ENCODE results near the gene LCOR.

Gene LCOR

DNA sequence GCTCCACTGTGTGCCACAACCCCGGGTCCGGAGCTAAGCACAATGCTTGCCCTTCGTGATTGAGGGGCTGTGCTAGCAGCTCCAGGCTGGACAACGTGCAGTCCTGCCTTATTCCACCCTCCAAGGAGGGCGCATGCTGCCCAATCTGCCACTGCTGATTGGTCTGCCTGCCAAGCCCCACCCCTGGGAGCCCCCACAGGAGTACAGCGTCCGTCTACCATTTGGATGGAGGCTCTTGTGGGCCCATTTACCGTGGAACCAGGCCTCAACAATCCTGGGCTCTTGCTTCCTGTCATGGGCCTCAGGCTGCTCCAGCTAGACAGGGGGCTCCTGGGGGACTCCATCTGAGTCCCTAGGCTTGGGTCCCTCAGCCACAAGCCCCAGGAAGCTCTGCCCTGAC, 180.4 kb downstream of the LCOR start:
- DNase-seq (ENCODE audit: low spot score) = no peak

DNA sequence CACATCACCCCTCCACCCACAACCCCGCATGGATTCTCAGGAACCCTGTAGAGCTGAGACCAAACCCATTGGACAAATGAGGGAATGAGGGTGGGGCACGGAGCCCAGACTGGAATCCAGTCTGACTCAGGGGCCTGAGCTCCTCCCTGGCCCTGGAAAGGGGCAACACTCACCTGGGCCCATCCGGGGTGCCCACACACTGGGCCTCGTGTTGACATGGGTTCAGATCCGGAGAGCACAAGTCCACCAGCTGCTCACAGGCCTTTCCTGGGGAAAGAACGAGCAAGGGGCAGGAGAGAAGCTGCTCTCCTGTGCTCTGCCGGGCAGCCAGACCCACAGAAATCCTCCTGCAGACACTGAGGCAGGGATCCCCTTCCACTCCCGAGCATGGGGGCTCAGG, 181.5 kb downstream of the LCOR start:
- no peak for DNase-seq (ENCODE audit: low spot score)

- DNase-seq (ENCODE audit: low spot score) = no peak
Observed at GRCh38 chr10:97013983-97014382, 181.9 kb downstream of the LCOR start.

- DNase-seq (ENCODE audit: low spot score) = no peak
Observed at GRCh38 chr10:97015240-97015639, 183.1 kb downstream of the LCOR start.

DNA sequence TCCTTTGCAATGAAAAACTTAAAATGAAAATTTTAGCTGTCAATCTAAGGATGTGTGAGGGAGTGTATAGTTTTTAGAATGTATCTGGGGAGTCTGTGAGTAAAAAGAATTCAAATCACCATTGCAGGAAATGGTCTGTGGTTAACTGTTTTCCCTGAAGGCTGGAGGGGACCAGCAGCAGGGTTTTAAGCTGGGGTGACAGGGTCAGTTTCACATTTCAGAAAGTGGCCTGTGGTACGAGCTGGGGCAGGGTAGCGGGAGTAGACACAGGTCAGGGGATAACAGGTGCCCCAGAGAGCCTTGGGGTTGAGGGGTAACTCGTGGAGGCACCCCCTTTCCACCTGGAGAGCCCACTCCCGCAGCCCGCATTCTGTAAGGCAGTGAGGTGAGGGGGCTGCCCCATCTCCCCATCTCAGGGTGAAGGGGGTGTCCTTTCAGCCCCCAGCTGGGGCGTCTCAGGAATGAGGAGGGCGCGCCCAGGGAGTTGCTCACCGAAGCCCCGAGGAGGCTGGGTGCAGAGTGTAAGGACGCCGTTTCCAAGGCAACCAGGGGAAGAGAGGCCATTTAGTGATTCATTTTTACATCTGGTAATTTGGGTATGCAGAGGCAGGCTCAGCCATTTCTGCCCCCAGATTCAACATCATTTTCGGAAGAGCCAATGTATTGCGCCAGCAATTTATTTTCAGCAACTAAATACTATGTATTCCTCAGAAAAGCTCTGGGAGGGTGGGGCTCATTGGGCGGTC, 184.8 kb downstream of the LCOR start:
- DNase-seq (ENCODE audit: low spot score) = no peak

GRCh38 chr10:97017474-97017903, 185.4 kb downstream of the LCOR start:
- DNase-seq (ENCODE audit: low spot score) = no peak

DNA sequence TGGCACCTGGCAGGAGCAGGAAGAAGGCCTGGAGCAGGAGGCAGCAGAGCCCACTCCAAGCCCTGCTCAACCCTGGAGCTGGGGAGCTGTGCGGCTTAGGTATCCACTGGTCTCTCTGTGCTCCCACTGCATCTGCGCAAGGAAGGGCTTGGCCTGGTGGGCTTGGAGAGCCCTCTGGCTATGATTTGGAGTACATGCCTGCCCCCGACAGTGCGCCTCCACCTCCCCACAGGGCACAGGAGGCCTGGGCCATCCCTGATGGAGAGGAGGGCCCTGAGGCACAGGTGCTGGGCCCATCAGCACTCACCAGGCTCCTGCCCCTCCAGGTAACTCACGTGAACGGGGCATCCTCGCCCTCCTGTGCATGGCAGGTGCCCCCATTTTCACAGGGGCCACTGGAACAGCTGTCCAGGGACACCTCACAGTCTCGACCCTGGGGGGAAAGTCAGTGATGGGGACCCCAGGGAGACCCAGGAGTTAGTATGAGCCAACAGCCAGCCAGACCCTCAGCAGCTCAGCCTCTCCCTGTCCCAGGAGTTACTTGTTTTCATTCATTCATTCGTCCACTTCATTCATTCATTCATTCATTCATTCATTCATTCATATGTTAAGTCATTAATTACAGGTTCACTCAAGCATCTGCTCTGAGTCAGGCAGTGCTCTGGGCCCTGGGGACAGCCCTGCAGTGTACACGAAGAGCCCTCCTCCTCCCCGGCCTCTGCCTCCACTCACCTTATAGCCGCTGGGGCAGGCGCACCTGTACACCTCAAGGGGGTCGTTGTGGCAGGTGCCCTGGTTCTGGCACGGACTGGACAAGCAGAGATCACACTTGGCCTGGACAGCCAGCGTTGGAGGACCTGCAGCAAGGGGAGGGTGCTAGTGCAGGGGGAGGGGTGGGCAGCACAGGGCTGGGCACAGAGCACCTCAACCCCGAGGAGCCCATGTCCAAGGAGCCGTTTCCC, 186.4 kb downstream of the LCOR start:
- no peak for DNase-seq (ENCODE audit: low spot score)

GRCh38 chr10:97019213-97019844, 187.2 kb downstream of the LCOR start:
- no peak for DNase-seq (ENCODE audit: low spot score)

DNA sequence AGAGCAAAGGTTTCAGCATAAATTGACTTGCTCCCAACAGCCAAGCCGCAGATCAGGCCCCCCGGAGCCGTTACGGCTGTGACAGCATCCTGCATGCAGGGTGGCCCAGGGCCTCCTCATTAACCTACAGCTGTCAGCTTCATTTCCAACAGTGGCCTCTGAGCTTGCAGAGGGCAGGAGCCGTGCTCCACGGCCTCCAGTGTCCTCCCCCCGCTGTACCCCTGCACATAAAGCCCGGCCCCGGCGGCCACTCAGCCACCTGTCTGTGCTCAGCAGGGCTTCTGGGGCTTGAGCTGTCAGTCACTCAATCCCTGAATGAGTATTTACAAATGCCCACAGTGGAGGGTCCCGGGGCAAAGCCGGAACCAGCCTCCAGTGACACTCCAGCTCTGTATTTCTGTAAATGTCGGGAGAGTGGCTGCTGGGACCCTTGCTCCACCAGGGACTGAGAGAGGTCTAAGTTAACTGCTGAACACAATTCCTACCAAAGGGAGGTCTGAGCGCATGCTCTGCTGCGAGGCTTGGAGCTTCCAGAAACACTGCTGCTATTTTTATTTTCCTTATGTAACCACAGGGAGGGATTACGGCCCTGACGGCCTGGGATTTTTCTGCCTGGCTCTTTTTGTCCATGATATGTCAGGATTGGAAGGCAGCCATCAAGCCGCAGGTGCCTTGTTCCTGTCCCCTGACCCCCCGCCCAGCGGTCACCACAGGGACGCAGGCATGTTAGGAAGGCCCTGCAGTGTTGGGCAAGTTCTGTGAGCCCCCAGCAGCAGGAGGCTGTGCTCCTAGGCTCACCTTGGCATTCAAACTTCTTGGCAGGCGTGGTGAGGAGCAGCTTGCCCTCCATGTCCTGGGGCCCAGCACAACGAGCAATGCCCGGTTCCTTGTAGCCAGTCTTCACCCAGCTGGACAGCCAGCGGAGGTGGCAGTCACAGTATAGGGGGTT, 188.6 kb downstream of the LCOR start:
- DNase-seq (ENCODE audit: low spot score) = no peak

- no peak for DNase-seq (ENCODE audit: low spot score)
Observed at GRCh38 chr10:97022616-97023015, 190.5 kb downstream of the LCOR start.

- DNase-seq (ENCODE audit: low spot score) = no peak
Observed at GRCh38 chr10:97023401-97024167, 191.5 kb downstream of the LCOR start.

DNA sequence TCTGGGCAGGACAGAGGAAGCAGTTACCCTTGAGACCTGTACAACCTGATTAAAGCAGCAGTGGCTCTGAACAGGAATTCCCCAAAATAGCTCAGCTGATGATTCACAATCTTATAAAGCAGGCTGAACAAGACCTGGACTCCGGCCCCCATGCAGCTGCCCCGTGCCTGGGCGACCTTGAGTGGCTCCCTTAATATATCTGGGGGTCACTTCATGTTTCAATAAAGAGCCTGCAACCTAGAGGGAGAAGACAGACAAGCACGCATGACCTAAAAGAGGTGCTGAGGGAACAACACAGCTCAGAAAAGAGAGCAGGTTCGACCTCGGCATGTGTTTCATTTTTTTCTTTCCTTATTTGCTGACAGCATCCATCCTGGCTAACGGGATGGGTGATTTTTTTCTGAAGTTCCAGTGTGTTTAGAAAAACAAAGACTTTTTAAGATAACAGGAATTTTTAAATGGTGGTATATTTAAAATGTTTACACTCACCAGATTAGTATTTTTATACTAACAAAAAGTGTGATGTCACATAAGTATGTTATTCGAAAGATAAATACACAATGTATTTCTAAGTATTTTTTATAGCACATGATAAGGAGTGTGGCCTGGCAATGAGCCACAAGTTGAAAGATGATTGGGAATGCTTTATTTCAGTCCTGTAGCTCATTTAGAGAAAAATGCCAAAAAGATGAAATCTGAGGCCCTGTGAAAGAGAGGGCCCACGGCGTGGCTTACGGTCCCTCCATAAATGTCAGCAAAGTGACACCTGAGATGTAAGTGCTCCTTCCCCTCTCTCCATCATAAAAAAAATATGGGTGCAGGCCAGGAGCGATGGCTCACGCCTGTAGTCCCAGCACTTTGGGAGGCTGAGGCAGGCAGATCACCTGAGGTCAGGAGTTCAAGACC, 192.3 kb downstream of the LCOR start:
- no peak for DNase-seq (ENCODE audit: low spot score)

GRCh38 chr10:97025613-97026242, 193.6 kb downstream of the LCOR start:
- peak; percentile 73 for DNase-seq (ENCODE audit: low spot score)

- no peak for DNase-seq (ENCODE audit: low spot score)
Observed at GRCh38 chr10:97028126-97028831, 196.2 kb downstream of the LCOR start.

- no peak for DNase-seq (ENCODE audit: low spot score)
Observed at GRCh38 chr10:97028832-97029178, 196.7 kb downstream of the LCOR start.

GRCh38 chr10:97029271-97029670, 197.2 kb downstream of the LCOR start:
- no peak for DNase-seq (ENCODE audit: low spot score)

- no peak for DNase-seq (ENCODE audit: low spot score)
Observed at GRCh38 chr10:97030894-97031293, 198.8 kb downstream of the LCOR start.

DNA sequence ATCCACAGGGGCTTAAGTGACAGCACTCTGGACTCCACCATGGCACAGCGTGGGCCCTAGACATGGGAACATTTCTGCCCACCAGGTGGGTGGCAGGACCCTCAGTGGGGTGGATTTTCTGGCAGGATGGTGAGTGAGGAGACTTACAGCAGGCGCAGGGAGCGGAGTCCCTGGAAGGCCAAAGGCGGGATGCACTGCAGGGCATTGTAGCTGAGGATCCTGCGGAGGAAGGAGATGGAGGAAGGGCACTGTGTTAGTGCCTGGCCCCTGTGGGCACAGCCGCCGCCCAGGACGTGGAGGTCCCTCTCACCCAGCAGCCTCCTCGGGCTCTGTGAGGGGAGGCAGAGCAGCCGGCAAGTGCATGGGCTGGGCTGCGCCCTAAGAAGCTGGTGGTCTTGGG, 199.4 kb downstream of the LCOR start:
- no peak for DNase-seq (ENCODE audit: low spot score)

- DNase-seq (ENCODE audit: low spot score) = no peak
Observed at GRCh38 chr10:97032624-97033023, 200.5 kb downstream of the LCOR start.

All from hematopoietic multipotent progenitor cell treated with erythropoietin and hydrocortisone succinate and interleukin-3 and kit ligand, for 17 days (in vitro differentiated cells).